Activated CD4-positive, CD25-positive, alpha-beta regulatory T cell treated with anti-CD3 and anti-CD28 coated beads, Interleukin-2, amount 50 U/mL, for 72 hours (primary cell): ENCODE measurements around the gene GCNT2.
"Not testable (repeated sequence)": the region's sequence is repeated elsewhere in the genome, so short reads cannot be mapped to it uniquely, and the experiment has no call there.

Experiments used
- DNase-seq: peaks from one replicate; pipeline ENCODE4 v3.0.0; 2021

GCNT2 gene

GRCh38 chr6:10582774-10583508, 61.8 kb downstream of the GCNT2 start:
- no peak for DNase-seq

GRCh38 chr6:10583509-10583901, 62.4 kb downstream of the GCNT2 start:
- no peak for DNase-seq

- no peak for DNase-seq
Measured at GRCh38 chr6:10584607-10585006, 63.5 kb downstream of the GCNT2 start.

GRCh38 chr6:10585209-10585845, 64.2 kb downstream of the GCNT2 start:
- no peak for DNase-seq

GRCh38 chr6:10586302-10586701, 65.2 kb downstream of the GCNT2 start:
- DNase-seq: no peak

- no peak for DNase-seq
Measured at GRCh38 chr6:10587656-10588406, 66.7 kb downstream of the GCNT2 start.

GRCh38 chr6:10588562-10589428, 67.6 kb downstream of the GCNT2 start:
- DNase-seq: no peak

- DNase-seq: no peak
Measured at GRCh38 chr6:10589429-10589727, 68.2 kb downstream of the GCNT2 start.

- DNase-seq: no peak
Measured at GRCh38 chr6:10589983-10590382, 68.8 kb downstream of the GCNT2 start.

GRCh38 chr6:10591422-10592160, 70.4 kb downstream of the GCNT2 start:
- no peak for DNase-seq

- DNase-seq: no peak
Measured at GRCh38 chr6:10595731-10596664, 74.8 kb downstream of the GCNT2 start.

GRCh38 chr6:10597499-10598001, 76.4 kb downstream of the GCNT2 start:
- no peak for DNase-seq

GRCh38 chr6:10598084-10598960, 77.2 kb downstream of the GCNT2 start:
- no peak for DNase-seq

- no peak for DNase-seq
Measured at GRCh38 chr6:10599046-10599445, 77.9 kb downstream of the GCNT2 start.

- not testable (repeated sequence) for DNase-seq
Measured at GRCh38 chr6:10600681-10601080, 79.5 kb downstream of the GCNT2 start.

- no peak for DNase-seq
Measured at GRCh38 chr6:10603219-10603618, 82.1 kb downstream of the GCNT2 start.

GRCh38 chr6:10609038-10609437, 87.9 kb downstream of the GCNT2 start:
- no peak for DNase-seq

- no peak for DNase-seq
Measured at GRCh38 chr6:10610289-10610688, 89.1 kb downstream of the GCNT2 start.

- DNase-seq: no peak
Measured at GRCh38 chr6:10612161-10612560, 91.0 kb downstream of the GCNT2 start.

GRCh38 chr6:10613077-10613476, 91.9 kb downstream of the GCNT2 start:
- no peak for DNase-seq
